Mucosa of descending colon (tissue), 3 donors: ENCODE results near the gene GLG1. TPM values are rescaled to one million over a fixed set of nuclear protein-coding genes. Genes with fewer than 3 reads are reported as not detected.

Experiments
- ATAC-seq: fragments of 200-7000 bp; cut with Tn5 transposase; one replicate; pipeline ENCODE4 v1.9.1; 2020; ENCODE audit warnings: mild to moderate bottlenecking, moderate library complexity
- DNase-seq, 3 donors: peaks; one replicate each; pipeline ENCODE4 v3.0.0-alpha.2; 2020
- H3K36me3 ChIP-seq: fragments of 200-600 bp; one replicate; pipeline ENCODE4 v1.8.0; 2021; ENCODE audit warnings: low read depth, mild to moderate bottlenecking
- H3K4me1 ChIP-seq: fragments of 200-600 bp; one replicate; pipeline ENCODE4 v1.8.0; 2021; ENCODE audit warnings: low read depth, mild to moderate bottlenecking
- H3K4me3 ChIP-seq: fragments of 200-600 bp; one replicate; pipeline ENCODE4 v1.8.0; 2021; ENCODE audit warnings: mild to moderate bottlenecking
- H3K9me3 ChIP-seq: fragments of 200-600 bp; one replicate; pipeline ENCODE4 v1.8.0; 2021; ENCODE audit warnings: mild to moderate bottlenecking
- intact Hi-C, 2 donors: fragments of 100-400 bp; cut with DNase I in 1 of 2; cut with micrococcal nuclease in 1 of 2; formaldehyde crosslinking; loops; one replicate each; pipeline versions ENCODE4 v1.11.0 to v1.11.1; 2022; cut with DNase I, micrococcal nuclease
- total RNA-seq, 3 donors: library from RNA; stranded (reverse); fragmentation: NEBNext Ultra II Directional in 2 of 3; extraction: Animal tissue kit (Norgen Biotek cat#: 25700) in 2 of 3; gene quantifications; one replicate each; pipeline versions ENCODE4 v1.2.1 to v1.2.4, GENCODE V29; 2021 to 2023
- TF ChIP-seq, protein P1 (sequence below): fragments of 200-600 bp; IDR thresholded peaks from one replicate; pipeline ENCODE4 v1.8.0; 2022; ENCODE audit warnings: antibody characterized with exemption, mild to moderate bottlenecking
- donor health status: DM: no; HTN: no; CAD: no; lungs with moderate emphysema.
- donor health status: DM: no; HTN: no; CAD: no.
- donor health status: DM: no; HTN: yes; CAD: no.

GLG1 gene
- total RNA-seq, 3 donors from 2014 or later: 91.3 to 122 (median 99.7) TPM

DNA sequence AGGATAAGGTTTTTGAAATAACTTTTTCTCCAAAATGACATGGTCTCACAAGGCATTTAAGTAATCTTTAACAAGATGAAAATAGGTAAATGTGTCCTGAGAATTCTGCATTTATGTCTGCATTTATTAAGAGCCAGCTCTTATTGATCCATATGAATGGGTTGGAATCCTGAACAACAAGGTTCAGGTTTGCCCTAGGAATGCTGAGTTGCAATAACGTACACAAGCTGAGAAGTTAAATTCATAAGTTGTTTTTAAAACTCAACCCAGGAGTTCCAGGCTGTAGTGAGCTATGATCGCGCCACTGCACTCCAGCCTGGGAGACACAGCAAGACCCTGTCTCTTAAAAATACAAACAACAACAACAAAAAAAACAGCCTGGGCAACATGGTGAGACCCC is 28.1 kb downstream of the GLG1 start:
- peaks cover 11% of the 10 kb centered on the region for H3K4me1 ChIP-seq
- H3K36me3 ChIP-seq: no peaks in the 10 kb centered on the region
- ATAC-seq (no peak), DNase-seq (no peak)
- no peak overlapping the region for H3K4me3 ChIP-seq
- TF ChIP-seq, protein P1, sequence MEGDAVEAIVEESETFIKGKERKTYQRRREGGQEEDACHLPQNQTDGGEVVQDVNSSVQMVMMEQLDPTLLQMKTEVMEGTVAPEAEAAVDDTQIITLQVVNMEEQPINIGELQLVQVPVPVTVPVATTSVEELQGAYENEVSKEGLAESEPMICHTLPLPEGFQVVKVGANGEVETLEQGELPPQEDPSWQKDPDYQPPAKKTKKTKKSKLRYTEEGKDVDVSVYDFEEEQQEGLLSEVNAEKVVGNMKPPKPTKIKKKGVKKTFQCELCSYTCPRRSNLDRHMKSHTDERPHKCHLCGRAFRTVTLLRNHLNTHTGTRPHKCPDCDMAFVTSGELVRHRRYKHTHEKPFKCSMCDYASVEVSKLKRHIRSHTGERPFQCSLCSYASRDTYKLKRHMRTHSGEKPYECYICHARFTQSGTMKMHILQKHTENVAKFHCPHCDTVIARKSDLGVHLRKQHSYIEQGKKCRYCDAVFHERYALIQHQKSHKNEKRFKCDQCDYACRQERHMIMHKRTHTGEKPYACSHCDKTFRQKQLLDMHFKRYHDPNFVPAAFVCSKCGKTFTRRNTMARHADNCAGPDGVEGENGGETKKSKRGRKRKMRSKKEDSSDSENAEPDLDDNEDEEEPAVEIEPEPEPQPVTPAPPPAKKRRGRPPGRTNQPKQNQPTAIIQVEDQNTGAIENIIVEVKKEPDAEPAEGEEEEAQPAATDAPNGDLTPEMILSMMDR: no peak
- intact Hi-C loops: no loop called here
- no peaks in the 10 kb centered on the region for H3K9me3 ChIP-seq

- TF ChIP-seq, protein P1: no peak
- no peak overlapping the region for H3K4me3 ChIP-seq
- ATAC-seq (no peak), DNase-seq (no peak)
- intact Hi-C loops: no loop called here
- no peaks in the 10 kb centered on the region for H3K36me3 ChIP-seq
- H3K4me1 ChIP-seq: peaks cover 8% of the 10 kb centered on the region
- H3K9me3 ChIP-seq: no peaks in the 10 kb centered on the region
Observed at GRCh38 chr16:74578433-74578832, 28.5 kb downstream of the GLG1 start.

- Histone ChIP-seq H3K4me3 (no peak overlapping the region), H3K9me3 (no peaks in the 10 kb centered on the region), H3K4me1 (peaks cover 4% of the 10 kb centered on the region), H3K36me3 (no peaks in the 10 kb centered on the region)
- intact Hi-C loops: no loop called here
- ATAC-seq (no peak), DNase-seq (no peak)
- TF ChIP-seq, protein P1: no peak
Observed at GRCh38 chr16:74577882-74578366, 29.0 kb downstream of the GLG1 start.

DNA sequence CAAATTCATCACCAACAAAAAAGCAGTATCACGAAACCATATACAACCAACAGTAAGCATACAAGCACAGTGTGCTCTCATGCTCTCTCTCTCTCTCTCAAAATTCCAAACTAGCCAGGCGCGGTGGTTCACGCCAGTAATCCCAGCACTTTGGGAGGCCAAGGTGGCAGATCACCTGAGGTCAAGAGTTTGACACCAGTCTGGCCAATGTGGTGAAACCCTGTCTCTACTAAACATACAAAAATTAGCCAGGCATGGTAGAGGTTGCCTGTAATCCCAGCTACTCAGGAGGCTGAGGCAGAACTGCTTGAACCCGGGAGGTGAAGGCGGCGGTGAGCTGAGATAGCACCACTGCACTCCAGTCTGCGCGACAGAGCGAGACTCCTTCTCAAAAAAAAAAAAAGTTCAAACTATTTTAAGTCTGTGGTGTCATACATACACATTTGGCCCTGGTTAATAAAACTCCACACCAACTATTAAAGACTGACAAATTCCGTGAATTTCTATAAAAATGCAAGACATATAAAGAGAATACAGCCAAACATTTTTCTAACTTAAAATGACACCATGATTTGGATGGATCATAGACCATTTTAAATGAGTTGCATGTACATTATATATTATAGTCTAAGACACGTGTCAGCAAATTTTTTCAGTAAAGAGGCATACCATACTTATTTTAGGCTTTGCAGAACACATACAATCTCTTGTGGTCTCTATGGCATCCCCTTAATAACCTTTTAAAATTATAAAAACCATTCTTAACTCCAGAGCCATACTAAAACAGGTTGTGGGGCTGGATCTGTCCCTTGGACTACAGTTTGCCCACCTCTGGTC is 30.9 kb downstream of the GLG1 start:
- ATAC-seq: no peak
- Histone ChIP-seq H3K36me3 (no peaks in the 10 kb centered on the region), H3K4me1 (peaks cover 5% of the 10 kb centered on the region), H3K9me3 (no peaks in the 10 kb centered on the region), H3K4me3 (no peak overlapping the region)
- intact Hi-C loops: no loop called here
- DNase-seq: no peak
- TF ChIP-seq, protein P1: no peak

- DNase-seq (no peak), ATAC-seq (no peak)
- no peaks in the 10 kb centered on the region for H3K9me3 ChIP-seq
- H3K36me3 ChIP-seq: no peaks in the 10 kb centered on the region
- H3K4me3 ChIP-seq: no peak overlapping the region
- TF ChIP-seq, protein P1: no peak
- intact Hi-C loops: no loop called here
- peaks cover 11% of the 10 kb centered on the region for H3K4me1 ChIP-seq
Observed at GRCh38 chr16:74575175-74575806, 31.6 kb downstream of the GLG1 start.
